ENCODE measurements around the gene OSGIN1.

The OSGIN1 gene

GRCh38 chr16:83973581-83974385, 20.7 kb downstream of the OSGIN1 start:
- no peak for DNase-seq

GRCh38 chr16:83974475-83974874, 21.4 kb downstream of the OSGIN1 start:
- DNase-seq: no peak

- DNase-seq: no peak
These were observed 22.7 kb downstream of the OSGIN1 start for GRCh38 chr16:83975590-83976260.

- DNase-seq: no peak
These were observed 24.2 kb downstream of the OSGIN1 start for GRCh38 chr16:83977056-83977815.

- no peak for DNase-seq
These were observed 25.4 kb downstream of the OSGIN1 start for GRCh38 chr16:83978401-83978904.

- DNase-seq: no peak
These were observed 26.4 kb downstream of the OSGIN1 start for GRCh38 chr16:83979441-83979840.

GRCh38 chr16:83980794-83981193, 27.8 kb downstream of the OSGIN1 start:
- no peak for DNase-seq

GRCh38 chr16:83981799-83982198, 28.8 kb downstream of the OSGIN1 start:
- DNase-seq: no peak

- no peak for DNase-seq
These were observed 30.5 kb downstream of the OSGIN1 start for GRCh38 chr16:83983491-83983890.

- DNase-seq: no peak
These were observed 36.3 kb downstream of the OSGIN1 start for GRCh38 chr16:83989300-83989699.

- DNase-seq: no peak
These were observed 37.5 kb downstream of the OSGIN1 start for GRCh38 chr16:83990492-83990891.

- no peak for DNase-seq
These were observed 39.6 kb downstream of the OSGIN1 start for GRCh38 chr16:83992624-83993023.

- DNase-seq: no peak
These were observed 41.0 kb downstream of the OSGIN1 start for GRCh38 chr16:83994087-83994486.

- no peak for DNase-seq
These were observed 41.7 kb downstream of the OSGIN1 start for GRCh38 chr16:83994703-83995102.

- no peak for DNase-seq
These were observed 42.7 kb downstream of the OSGIN1 start for GRCh38 chr16:83995754-83996153.

- DNase-seq: no peak
These were observed 43.6 kb downstream of the OSGIN1 start for GRCh38 chr16:83996481-83997252.

- no peak for DNase-seq
These were observed 45.1 kb downstream of the OSGIN1 start for GRCh38 chr16:83998091-83998490.

GRCh38 chr16:84000989-84001642, 48.1 kb downstream of the OSGIN1 start:
- no peak for DNase-seq

- DNase-seq: no peak
These were observed 48.7 kb downstream of the OSGIN1 start for GRCh38 chr16:84001726-84002125.

- DNase-seq: no peak
These were observed 50.0 kb downstream of the OSGIN1 start for GRCh38 chr16:84003038-84003437.

- no peak for DNase-seq
These were observed 51.4 kb downstream of the OSGIN1 start for GRCh38 chr16:84004442-84004841.

GRCh38 chr16:84005391-84005790, 52.4 kb downstream of the OSGIN1 start:
- no peak for DNase-seq
